GM18868 (cell line): ENCODE data around the gene TMC1.

ENCODE experiments used
- ATAC-seq: cut with Tn5 transposase; IDR thresholded peaks from one replicate; pipeline ENCODE4 v1.9.1; 2021; ENCODE audit warnings: mild to moderate bottlenecking, moderate library complexity; ENCODE audit not compliant: unreplicated experiment

TMC1 gene

GRCh38 chr9:72665421-72665820 lies 144.0 kb downstream of the TMC1 start:
- no peak for ATAC-seq

DNA sequence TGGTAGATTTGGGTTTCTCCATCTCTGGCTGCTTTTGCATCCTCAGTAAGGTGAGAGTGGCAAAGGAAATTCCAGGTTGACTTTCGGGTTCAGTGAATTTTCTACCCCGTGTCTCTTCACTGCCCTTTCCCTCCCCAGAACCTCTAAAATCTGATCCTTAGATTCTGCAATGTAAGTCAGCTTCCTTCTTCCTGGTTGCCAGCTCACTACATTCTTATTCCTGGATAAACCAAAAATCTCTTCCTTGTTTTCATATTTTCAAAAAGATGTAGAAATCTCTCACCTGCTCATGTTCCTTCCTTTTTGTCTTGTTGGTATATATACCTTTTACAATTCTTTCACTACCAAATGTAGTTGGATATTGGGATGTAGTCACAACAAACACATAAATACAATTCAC lies 145.8 kb downstream of the TMC1 start:
- no peak for ATAC-seq

DNA sequence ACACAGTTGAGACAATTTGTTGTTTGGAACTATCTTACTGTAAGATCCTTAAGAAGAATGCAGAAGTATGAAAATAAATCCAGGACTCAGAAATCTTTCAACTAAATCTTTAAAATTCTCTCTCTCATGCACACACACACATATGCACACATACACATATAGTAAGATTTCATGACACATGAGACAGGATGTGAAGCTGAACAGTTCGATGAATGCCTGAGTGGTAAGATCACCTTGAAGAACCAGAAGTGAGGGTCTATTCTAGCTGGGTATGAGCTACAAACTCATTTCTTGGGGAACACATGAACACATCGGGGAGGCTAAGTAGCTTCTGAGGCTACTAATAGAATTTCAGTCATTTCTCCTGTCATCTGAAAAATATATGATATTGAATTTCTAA lies 153.6 kb downstream of the TMC1 start:
- ATAC-seq: no peak

- ATAC-seq: no peak
Measured at GRCh38 chr9:72675586-72675985, 154.2 kb downstream of the TMC1 start.

GRCh38 chr9:72680593-72681282 lies 159.3 kb downstream of the TMC1 start:
- no peak for ATAC-seq

DNA sequence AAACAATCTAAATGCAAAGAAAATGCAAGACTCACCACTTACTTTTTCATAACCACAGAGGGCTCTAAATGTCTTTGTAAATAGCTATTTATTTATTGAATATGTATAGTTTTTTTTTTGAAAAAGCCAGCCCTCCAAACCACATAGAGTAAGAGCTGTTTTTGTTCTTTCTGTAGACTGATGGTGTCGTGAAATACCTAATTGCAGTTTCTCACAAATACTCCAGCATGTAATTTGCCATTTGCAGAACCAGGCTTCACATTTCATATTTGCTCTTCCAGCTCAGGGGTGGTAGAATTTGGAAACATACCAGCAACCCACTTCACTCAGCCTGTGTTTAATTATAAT lies 159.8 kb downstream of the TMC1 start:
- no peak for ATAC-seq

DNA sequence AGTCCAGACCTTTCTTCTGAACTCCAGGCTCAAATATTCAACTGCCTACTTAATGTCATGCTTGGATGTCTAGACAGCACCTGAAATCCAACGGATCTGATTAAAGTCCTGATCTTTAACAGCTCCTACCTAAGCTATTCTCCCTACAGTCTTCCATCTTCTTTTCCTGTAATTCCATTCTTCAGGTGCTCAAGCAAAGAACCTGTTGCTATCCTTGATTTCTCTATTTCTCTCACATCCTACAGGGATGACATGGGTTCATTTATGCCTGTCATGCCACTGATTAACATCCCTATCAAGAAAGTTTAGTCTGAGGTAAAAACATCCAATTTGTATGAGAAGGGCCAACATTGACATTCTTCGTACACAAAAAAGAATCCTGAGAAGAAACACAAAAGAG lies 163.2 kb downstream of the TMC1 start:
- no peak for ATAC-seq

DNA sequence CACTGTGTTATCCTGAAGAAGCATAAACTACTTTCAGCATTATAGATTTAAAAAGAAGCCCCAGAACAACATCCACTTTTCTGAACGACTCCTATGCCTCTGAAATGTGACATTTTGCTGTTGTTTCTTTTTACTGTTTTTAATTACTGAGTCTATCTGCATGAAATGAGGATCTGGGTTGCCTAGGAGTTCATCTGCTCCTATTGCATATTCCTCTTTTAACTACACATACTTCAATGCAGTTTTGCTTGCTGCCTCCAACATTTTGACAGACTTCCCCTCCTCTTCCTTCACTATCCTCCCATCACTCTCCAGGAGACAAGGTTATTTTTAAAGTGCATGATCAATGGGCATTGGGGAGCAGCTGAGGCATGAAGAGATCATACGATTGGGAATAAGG lies 164.5 kb downstream of the TMC1 start:
- no peak for ATAC-seq

DNA sequence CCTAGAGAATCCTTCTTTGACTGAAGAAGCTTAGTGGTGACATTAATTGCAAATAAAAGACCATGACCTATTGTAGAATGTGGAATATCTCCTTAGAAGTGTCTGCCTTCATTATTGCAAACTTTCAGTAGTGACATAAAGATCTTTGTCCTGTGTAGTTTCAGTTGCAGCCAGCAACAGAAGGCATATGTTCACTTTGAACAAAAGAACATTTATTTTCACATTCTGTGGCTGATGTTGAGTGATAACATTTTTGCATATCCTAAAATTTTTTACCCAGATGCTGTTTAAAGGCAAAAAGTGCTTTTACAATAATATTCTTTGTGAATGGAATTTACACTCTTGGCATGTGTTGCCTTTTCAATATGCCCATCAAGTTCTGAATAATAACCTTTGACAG lies 165.9 kb downstream of the TMC1 start:
- no peak for ATAC-seq

DNA sequence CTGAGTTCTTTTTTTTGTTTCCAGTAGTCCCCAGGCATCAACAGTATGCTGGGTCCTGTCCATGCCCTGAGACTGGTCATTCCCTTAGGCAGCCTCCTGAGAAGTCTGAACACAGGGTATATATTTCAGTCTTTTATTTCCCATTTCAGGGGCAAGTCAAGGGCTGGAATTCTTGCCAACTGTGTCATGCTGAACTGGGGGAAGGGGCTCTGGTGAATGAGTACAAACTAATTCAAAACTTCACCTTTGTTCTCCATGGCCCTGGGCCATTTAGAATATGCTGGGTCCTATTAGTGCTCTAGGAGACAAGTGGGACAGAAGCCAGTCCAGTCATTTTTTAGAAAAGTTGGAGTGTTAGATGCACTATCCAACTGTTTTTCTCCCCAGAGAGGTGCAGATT lies 170.3 kb downstream of the TMC1 start:
- ATAC-seq: no peak

DNA sequence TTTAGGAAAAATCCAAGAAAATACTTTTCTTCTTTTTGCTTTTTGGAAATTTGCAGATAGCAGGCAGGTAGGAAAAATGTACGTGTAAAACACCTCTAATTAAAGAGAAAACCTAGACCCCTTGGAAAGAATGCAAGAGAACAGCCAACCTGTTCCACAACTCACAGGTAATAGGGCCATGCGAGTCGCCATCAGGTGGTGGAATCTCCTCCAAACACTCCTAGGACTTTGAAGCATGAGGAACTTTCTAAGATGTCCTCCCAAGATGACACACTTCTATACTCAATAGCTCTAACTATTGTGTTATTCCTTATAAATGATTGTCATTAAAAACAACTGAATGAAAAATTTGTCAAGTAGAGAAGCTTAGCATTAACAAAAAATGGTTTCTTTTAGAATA lies 174.0 kb downstream of the TMC1 start:
- ATAC-seq: no peak

DNA sequence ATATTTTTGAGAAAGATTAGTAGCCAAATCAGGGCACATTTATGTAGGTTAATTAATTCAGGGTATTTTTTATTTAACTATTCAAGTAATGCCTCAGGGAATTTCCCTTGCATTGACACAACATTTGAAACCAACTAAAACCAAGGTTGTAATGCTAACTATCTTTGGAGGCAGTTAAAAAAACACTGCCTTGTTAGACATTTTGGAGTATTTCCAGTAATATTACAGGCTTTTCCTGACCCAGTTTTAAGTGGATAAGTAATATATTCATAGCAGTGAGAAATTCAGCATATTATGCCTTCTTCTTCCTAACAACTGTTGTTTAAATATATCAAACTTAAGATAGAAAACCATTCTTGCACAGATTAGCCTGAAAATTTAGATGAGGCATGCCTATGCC lies 175.1 kb downstream of the TMC1 start:
- no peak for ATAC-seq

- ATAC-seq: no peak
Measured at GRCh38 chr9:72701510-72701909, 180.1 kb downstream of the TMC1 start.

GRCh38 chr9:72703574-72703973 lies 182.2 kb downstream of the TMC1 start:
- ATAC-seq: peak; percentile 53

DNA sequence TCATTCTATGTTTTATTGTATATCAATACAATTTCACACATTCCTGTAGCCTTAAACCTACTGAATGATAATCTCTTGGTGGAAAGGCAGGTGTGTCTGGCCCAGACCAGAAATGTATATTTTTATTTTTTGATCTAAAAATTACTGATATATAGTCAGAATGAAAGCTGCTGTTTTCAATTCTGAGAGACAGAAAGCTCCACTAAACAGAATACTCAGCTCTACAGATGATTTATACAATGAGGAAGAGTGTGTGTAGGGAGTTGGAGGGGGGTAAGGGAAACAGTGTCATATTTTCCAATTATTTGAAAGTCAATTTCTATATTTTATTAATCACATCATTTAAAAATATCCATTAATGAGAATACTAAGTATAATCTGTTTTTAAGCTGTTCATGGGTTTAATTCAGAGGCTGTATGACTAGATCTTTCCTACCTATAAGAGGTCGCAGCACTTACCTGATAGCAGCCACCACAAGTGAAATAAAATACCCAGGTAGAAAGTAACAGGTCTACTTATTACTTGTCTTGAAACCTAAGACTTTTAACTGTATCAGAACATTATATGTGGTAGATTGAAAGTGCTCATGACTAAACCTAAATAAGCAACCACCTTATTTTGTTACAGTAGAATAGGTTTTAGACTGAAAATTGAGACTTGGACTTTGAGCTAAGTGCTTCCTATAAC lies 183.4 kb downstream of the TMC1 start:
- ATAC-seq: no peak

DNA sequence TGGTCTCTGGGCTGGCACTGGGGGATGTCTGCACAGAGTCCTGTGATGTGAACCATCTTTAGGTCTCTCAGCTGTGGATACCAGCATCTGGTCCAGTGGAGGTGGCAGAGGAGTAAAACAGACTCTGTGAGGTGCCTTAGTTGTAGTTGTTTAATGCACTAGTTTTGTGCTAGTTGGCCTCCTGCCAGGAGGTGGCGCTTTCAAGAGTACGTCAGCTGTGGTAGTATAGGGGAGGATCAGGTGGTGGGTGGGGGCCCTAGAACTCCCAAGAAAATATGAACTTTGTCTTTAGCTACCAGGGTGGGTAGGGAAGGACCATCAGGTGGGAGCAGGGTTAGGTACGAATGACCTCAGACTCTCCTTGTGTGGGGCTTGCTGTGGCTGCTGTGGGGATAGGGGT lies 197.1 kb downstream of the TMC1 start:
- no peak for ATAC-seq

DNA sequence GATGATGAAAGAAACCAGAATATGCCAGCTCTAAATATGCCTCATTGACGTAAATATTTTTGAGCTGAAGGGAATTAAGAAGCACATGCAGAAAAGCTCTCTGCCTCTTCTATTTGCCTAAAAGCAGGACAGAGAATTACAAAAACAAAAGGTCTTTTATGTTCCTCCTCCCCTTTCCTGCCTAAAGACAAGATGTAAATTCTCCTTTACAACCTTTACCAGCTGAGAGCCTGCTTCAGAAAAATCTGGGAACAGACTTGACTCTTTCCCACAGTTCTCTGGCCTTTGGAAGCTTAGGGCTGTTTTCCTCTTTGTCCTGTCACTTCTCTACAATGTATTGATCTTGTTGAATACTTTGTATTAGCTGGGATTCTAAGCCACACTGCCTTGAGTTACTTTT lies 199.7 kb downstream of the TMC1 start:
- ATAC-seq: no peak

DNA sequence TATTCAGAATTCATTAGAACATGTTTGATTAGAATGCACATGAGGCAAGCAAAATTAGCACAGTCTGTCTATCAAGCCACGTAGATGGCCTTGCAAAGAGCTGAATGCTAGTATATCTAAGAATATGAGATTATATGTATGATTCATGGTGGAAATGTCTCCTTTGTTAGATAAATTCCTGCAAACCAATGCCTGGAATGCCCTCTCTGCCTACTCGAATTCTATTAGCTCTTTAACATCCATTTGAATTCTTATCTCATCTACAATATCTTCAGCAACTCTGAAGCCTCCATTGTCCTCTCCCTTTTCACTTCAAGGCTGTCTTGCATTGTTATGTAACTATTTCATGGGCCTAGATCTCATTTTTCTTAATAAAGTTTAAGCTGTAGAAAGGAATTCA lies 205.5 kb downstream of the TMC1 start:
- no peak for ATAC-seq

DNA sequence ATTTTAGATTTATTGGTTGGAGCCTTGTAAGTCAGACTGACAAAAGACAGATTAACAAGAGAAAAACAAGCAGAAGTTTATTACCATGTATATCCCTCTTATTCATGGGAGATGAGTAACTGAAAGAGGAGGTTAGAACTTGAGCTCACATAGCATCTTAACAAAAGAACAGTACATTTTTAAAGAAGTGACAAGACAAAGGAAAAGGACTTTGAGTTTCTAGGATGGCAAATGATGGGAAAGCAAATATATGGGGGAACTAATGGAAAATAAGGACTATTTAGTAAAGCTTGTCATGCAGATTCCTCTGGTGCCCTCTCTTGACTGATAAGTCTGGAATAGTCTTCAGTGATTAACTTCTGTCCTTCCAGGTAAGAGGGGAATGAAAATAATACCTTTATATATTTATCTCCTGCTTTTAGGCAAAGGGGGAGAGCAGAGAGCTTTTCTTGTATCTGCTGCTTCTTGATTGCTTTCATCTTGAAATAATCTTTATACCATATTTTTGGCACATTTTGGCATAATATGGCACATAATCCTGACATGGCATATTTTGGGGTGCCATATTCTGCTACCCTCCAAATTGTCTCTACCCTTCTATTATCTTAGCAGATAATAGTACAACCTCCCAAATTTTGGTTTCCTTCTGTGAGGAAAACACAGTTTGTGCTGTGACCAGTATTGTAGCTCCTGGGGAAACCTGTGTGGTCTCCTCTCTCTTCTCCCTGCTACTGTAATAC lies 206.8 kb downstream of the TMC1 start:
- no peak for ATAC-seq

- no peak for ATAC-seq
Measured at GRCh38 chr9:72733895-72734294, 212.5 kb downstream of the TMC1 start.

DNA sequence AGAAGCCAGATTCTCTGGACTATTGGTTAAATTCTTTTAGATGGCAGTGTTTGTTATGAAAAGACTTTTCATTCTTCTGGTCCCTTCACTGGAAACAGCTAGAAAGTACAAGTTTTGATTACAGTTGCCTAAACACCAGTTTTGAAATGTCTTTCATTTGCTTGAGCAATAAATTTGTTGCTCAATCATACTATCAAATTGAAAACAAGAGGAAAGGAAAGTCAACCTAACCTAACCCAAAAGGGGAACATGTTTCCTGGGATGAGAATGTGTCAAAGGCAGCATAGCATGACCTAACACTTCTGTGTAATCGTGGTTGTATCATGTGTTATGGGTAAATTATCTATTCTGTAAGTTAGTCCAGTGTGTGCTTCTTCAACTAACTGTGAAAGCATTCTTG lies 213.2 kb downstream of the TMC1 start:
- no peak for ATAC-seq

GRCh38 chr9:72743836-72744235 lies 222.4 kb downstream of the TMC1 start:
- ATAC-seq: no peak
